ENCODE data around the gene POLR2C.

POLR2C gene

GRCh38 chr16:57489229-57489628 lies 26.8 kb downstream of the POLR2C start:
- TF ChIP-seq EZH2phosphoT487 (IDR thresholded peaks at IDR 0.05; ENCODE audit: borderline replicate concordance) (no peak), CTCF (conservative IDR thresholded peaks at IDR 0.05; ENCODE audit: low read length) (no peak)
- no peak overlapping the region for H3K4me2 ChIP-seq (ENCODE audit: low read depth, low read length, poor library complexity, severe bottlenecking)
- peaks cover 8% of the 10 kb centered on the region; the same call in 1 of the 2 replicates for H3K79me2 ChIP-seq (ENCODE audit: insufficient read depth, low read length)

DNA sequence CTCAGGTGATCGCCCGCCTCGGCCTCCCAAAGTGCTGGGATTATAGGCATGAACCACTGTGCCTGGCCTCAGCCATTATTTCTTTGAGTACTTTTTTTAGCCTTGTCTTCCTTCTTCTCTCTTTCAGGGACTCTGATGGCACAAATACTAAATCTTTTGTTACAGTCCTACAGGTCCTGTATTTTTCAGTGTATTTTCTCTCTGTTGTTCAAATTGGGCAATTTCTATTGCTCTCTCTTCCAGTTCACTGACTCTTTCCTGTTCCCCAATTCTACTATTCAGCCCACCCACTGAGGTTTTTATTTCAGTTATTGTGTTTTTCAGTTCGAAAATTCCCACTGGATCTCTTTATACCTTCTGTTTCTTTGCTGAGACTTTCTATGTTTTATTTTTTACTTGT lies 31.3 kb downstream of the POLR2C start:
- no peak overlapping the region for H3K4me2 ChIP-seq (ENCODE audit: low read depth, low read length, poor library complexity, severe bottlenecking)
- no peak overlapping the region for H3K9ac ChIP-seq (ENCODE audit: low read depth, low read length, poor library complexity, severe bottlenecking)
- H3K36me3 ChIP-seq (ENCODE audit: insufficient read depth, low read length) = no peaks in the 10 kb centered on the region
- H4K20me1 ChIP-seq (ENCODE audit: insufficient read depth, low read length, poor library complexity, severe bottlenecking) = no peaks in the 10 kb centered on the region
- H3K9me3 ChIP-seq (ENCODE audit: insufficient read depth, low read depth, low read length) = no peaks in the 10 kb centered on the region
- H2AFZ ChIP-seq (ENCODE audit: low read length) = no peak overlapping the region
- H3K4me1 ChIP-seq (ENCODE audit: insufficient read depth, low read length, poor library complexity, severe bottlenecking) = no peaks in the 10 kb centered on the region
- H3K79me2 ChIP-seq (ENCODE audit: insufficient read depth, low read length) = no peaks in the 10 kb centered on the region
- no peaks in the 10 kb centered on the region for H3K9me2 ChIP-seq (replicated peaks; ENCODE audit: low read depth, low read length)
- H3K27me3 ChIP-seq (ENCODE audit: insufficient read depth, low read length, poor library complexity, severe bottlenecking) = no peaks in the 10 kb centered on the region
- H3K4me3 ChIP-seq (ENCODE audit: low read length, poor library complexity, severe bottlenecking) = no peak overlapping the region
- TF ChIP-seq EZH2phosphoT487 (IDR thresholded peaks at IDR 0.05; ENCODE audit: borderline replicate concordance) (no peak), CTCF (conservative IDR thresholded peaks at IDR 0.05; ENCODE audit: low read length) (no peak)
- no peaks in the 10 kb centered on the region for H3F3A ChIP-seq (ENCODE audit: low read depth)

More at GRCh38 chr16:57489229-57489628, 26.8 kb downstream of the POLR2C start:
- H3K4me1 ChIP-seq (ENCODE audit: insufficient read depth, low read length, poor library complexity, severe bottlenecking) = peaks cover 26% of the 10 kb centered on the region
- H2AFZ ChIP-seq (ENCODE audit: low read length) = no peak overlapping the region
- no peaks in the 10 kb centered on the region for H3K36me3 ChIP-seq (ENCODE audit: insufficient read depth, low read length)
- no peak overlapping the region for H3K4me3 ChIP-seq (ENCODE audit: low read length, poor library complexity, severe bottlenecking)
- no peak overlapping the region for H3K9ac ChIP-seq (ENCODE audit: low read depth, low read length, poor library complexity, severe bottlenecking)
- H3K9me3 ChIP-seq (ENCODE audit: insufficient read depth, low read depth, low read length) = no peaks in the 10 kb centered on the region
- H3F3A ChIP-seq (ENCODE audit: low read depth) = no peaks in the 10 kb centered on the region
- no peaks in the 10 kb centered on the region for H3K27me3 ChIP-seq (ENCODE audit: insufficient read depth, low read length, poor library complexity, severe bottlenecking)
- H4K20me1 ChIP-seq (ENCODE audit: insufficient read depth, low read length, poor library complexity, severe bottlenecking) = no peaks in the 10 kb centered on the region
- H3K9me2 ChIP-seq (replicated peaks; ENCODE audit: low read depth, low read length) = no peaks in the 10 kb centered on the region

DNA sequence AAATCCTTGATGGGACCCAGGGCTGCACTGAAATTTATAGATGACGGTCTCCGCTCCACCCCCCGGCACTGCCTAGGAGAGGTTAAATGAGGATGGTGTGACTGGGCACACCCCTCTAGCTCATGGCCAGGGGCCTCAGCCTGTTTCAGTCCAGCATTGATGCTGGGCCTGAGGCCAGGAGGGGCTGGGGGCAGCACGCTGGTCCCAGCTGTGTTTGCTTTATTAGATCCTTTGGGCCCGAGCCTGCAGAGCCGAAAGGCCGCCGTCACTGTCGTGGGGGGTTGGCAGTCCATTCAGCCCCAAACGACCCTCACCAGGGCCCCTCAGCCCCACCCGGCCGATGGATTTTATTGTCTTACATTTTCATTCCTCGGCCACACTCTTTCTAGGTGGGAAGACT lies 34.6 kb downstream of the POLR2C start:
- H3K4me1 ChIP-seq (ENCODE audit: insufficient read depth, low read length, poor library complexity, severe bottlenecking) = peaks cover 29% of the 10 kb centered on the region
- no peaks in the 10 kb centered on the region for H4K20me1 ChIP-seq (ENCODE audit: insufficient read depth, low read length, poor library complexity, severe bottlenecking)
- no peak overlapping the region for H3K9ac ChIP-seq (ENCODE audit: low read depth, low read length, poor library complexity, severe bottlenecking)
- no peaks in the 10 kb centered on the region for H3K9me2 ChIP-seq (replicated peaks; ENCODE audit: low read depth, low read length)
- no peaks in the 10 kb centered on the region for H3K9me3 ChIP-seq (ENCODE audit: insufficient read depth, low read depth, low read length)
- no peak overlapping the region for H3K4me3 ChIP-seq (ENCODE audit: low read length, poor library complexity, severe bottlenecking)
- no peaks in the 10 kb centered on the region for H3F3A ChIP-seq (ENCODE audit: low read depth)
- H3K79me2 ChIP-seq (ENCODE audit: insufficient read depth, low read length) = no peaks in the 10 kb centered on the region
- no peaks in the 10 kb centered on the region for H3K27me3 ChIP-seq (ENCODE audit: insufficient read depth, low read length, poor library complexity, severe bottlenecking)
- no peaks in the 10 kb centered on the region for H3K36me3 ChIP-seq (ENCODE audit: insufficient read depth, low read length)
- no peak overlapping the region for H2AFZ ChIP-seq (ENCODE audit: low read length)
- TF ChIP-seq CTCF (conservative IDR thresholded peaks at IDR 0.05; ENCODE audit: low read length) (no peak), EZH2phosphoT487 (IDR thresholded peaks at IDR 0.05; ENCODE audit: borderline replicate concordance) (no peak)
- H3K4me2 ChIP-seq (ENCODE audit: low read depth, low read length, poor library complexity, severe bottlenecking) = no peak overlapping the region

Data from Loucy (cell line).